Suppressor macrophage (primary cell): ENCODE results near the gene ZNF334.

Source experiments
- DNase-seq, 4 experiments: peaks; one replicate each; pipeline ENCODE4 v3.0.0-alpha.2; 2020 to 2022
- total RNA-seq, 17 experiments: gene quantifications; one replicate each; lab custom pipeline; 2026; ENCODE audit warnings: mixed read lengths in 6 of 17, inconsistent platforms in 3 of 17; lab: John Stamatoyannopoulos, UW

The ZNF334 gene
- total RNA-seq, result 0 to 2.4 (median 0.31) reads per million in 17 experiments

- peak; percentile 5 to 83 (median 38) for DNase-seq
These were observed at the start of gene ZNF334 for GRCh38 chr20:46512943-46513844. Gene ZNF334, minus strand, starts transcription at chr20:46513559. Its CDS starts 1,457 bp downstream, at chr20:46512102.

- peak; percentile 78 to 87 (median 82) for DNase-seq
These were observed 49.2 kb upstream of the ZNF334 start for GRCh38 chr20:46562373-46563169.

GRCh38 chr20:46562009-46562372, 48.6 kb upstream of the ZNF334 start:
- DNase-seq, result no peak

GRCh38 chr20:46559685-46560440, 46.5 kb upstream of the ZNF334 start:
- no peak for DNase-seq

DNA sequence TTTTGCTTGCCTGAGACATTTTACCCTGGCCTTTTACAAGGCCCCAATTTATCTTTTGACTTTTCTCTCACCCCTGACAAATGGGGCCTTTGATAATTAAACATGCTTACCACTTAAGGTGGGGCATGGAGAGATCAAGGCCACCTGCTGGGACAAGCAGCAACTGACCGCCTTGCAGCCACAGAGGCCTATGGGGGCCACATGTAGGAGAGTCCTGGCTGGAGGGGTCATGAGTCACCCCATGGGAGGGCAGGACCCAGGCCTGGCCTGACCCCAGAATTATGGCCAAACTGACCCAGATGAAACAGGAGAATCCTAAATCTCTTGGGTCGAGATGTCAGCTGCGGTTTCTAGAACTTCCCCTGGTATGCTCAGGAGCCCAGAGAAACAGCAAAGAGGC, 45.6 kb upstream of the ZNF334 start:
- no peak for DNase-seq

DNA sequence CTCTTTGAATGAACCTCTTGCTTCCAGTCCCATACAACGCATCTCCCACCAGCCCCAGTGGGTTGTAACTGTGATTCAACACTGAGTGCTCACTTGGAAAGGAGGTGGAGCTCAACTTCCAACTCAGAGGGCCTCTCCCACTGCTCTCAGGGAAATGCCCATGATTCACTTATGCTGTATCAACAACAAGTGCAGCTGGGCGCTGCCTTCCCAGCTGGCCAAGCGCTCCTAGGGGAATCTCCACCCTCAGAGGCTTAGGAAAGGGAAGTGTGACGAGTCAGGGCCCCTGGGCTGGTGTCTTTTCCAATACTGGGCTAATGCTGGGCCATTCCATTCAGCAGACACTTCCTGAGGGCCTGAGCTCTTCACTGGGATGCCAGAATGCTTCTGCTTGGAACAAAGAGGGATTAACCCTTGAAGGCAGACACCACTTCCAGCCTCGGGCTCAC, 45.2 kb upstream of the ZNF334 start:
- peak; percentile 70 to 88 (median 82) for DNase-seq

DNA sequence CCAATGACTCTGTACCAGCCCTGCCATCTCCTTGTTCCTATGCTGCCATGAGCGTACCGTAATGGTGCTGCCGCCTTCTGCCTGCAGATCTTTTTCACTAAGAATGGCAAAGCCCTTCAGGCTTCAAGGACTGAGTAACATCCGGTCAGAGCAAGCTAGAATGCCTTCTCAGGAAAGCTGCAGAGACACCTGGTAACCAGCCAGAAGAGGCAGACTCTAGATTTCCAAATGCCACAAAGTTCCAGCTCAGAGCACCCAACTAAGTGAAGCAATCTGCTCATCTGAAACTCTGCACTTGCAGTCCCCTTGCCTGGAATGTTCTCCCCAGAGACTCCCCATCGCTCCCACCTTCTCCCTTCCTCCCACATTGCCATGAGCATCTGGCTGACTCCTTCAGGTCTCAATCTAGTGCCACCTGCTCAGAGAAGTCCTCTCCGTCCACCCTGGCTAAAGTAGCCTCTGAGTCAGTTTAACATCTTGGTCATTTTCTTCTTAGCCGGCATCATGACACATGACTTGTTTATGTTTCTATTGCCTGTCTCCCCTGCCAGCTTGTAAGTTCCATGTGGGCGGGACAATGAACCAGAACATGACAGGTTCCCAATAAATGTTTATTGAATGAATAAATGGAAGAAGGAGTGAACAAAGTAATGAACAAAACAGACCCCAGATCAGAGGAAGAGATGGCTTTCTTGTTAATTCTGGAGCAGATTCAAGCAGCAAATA, 44.0 kb upstream of the ZNF334 start:
- DNase-seq, result peak; percentile 54 to 75 (median 74)

- no peak for DNase-seq
These were observed 42.1 kb upstream of the ZNF334 start for GRCh38 chr20:46555370-46555956.

DNA sequence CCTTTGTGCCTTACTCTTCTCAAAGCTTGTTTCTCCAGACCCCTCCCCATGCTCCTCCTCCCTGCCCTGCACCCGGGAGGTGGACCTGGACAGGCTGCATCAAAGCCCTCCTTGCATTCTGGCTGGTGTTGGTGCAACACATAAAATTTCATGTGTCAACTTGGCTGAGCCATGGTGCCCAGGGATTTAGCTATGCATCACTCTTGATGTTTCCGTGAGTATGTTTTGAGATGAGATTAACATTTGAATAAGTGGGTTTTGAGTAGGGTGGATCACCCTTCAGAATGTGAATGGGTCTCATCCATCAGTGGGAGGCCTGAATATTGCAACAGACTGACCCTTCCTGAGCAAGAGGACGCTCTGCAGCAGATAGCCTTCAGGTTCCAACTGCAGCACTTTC, 41.5 kb upstream of the ZNF334 start:
- peak in 2 of 4 experiments; percentile 7 to 10 for DNase-seq

DNA sequence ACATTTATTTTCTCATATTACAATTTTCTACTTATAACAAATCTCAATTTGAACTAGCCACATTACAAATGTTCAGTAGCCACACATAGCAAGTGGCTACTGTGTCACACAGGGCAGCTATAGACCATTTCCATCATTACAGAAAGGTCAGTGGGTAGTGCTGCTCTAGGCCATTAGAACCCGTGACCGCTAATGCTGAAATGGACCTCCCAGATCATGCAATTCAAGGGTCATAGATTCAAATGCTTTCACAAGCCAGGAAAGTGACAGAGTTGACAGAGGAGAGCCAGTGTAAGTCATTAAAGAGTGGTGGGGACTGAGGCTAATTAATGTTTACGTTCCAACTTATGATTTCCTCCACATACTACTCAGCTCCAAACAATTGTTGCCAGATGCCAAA, 40.6 kb upstream of the ZNF334 start:
- DNase-seq, result peak in 2 of 4 experiments; percentile 28 to 44

GRCh38 chr20:46552460-46553420, 39.4 kb upstream of the ZNF334 start:
- DNase-seq, result peak; percentile 73 to 90 (median 84)

DNA sequence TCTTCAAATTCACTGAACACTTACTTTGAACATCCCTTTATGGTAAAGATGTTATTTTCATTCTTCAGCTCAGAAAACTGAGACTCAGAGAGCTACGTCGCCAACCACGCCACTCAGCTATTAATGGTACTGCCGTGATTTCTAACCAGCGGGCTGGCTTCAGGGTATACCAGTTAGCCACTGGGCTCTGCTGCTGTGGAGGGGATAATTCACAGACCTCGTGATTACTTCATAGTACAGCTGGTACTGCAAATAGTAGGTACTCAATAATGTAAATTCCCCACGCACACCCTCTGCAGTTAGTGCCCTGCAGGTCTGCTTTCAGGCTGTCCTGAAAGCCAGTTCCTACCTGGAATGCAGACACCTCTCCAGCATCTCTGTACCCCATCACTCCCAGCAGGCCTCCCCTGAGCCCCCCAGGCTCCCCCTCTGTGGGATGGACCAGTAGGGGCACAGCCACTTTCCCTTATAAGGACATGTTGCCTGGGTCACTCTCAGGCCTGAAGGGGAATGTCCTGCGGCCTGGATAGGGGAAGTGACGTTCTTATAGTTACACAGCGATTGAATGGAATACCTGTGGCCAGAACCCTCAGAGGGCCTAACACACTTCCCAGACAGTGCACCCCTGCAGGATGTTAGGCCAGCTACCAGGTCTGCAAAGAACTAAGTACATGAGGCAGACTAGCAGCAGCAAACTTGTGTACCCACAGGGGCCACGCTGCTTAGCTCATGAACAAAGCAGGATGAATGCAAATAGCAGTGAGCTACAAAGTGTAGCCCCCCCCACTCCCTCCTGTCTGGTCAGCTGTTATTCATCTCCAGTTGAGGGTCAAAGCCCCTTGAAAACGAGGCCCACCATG, 38.4 kb upstream of the ZNF334 start:
- peak in 3 of 4 experiments; percentile 43 to 54 (median 47) for DNase-seq

- DNase-seq, result peak; percentile 42 to 79 (median 68)
These were observed 37.1 kb upstream of the ZNF334 start, which contains the start of gene OCSTAMP for GRCh38 chr20:46550461-46550860. Gene OCSTAMP, minus strand, starts transcription at chr20:46550654. Its CDS starts 94 bp downstream, at chr20:46550560.

GRCh38 chr20:46549188-46549972, 36.0 kb upstream of the ZNF334 start:
- peak in 2 of 4 experiments; percentile 14 to 18 for DNase-seq

DNA sequence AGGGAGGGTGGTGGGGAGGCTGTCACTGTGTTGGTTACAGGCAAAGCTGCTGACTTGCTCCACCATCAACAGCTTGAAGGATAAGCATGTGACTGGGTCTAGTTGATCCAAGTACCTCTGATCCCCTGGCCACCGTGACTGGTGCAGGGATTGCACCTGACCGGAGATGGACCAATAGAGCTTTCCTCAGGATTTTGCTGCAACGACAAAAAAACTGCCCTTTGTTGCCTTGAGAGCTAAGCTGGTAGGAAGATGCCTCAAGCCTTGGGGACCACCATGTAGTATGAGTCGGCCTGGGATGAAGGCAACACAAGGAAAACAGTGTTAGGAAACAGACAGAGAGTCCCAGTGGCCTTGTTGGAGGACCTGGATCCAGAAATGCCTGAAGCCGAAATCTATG, 35.3 kb upstream of the ZNF334 start:
- DNase-seq, result no peak

GRCh38 chr20:46547995-46548394, 34.6 kb upstream of the ZNF334 start:
- no peak for DNase-seq

- DNase-seq, result no peak
These were observed 33.6 kb upstream of the ZNF334 start for GRCh38 chr20:46546936-46547335.

GRCh38 chr20:46546298-46546697, 32.9 kb upstream of the ZNF334 start:
- no peak for DNase-seq
